Measurements from ENCODE around the gene MEGF8.

MEGF8 gene

GRCh38 chr19:42348211-42348610 is 22.8 kb downstream of the MEGF8 start:
- DNase-seq (ENCODE audit: low spot score in 2 of 2) (no peak), ATAC-seq (no peak)
- Mint-ChIP-seq H3K27ac (no peak overlapping the region), H3K9me3 (no peaks in the 10 kb centered on the region), H3K4me1 (peaks cover 6% of the 10 kb centered on the region), H3K4me3 (no peak overlapping the region), H3K36me3 (peaks cover 9% of the 10 kb centered on the region)

- Mint-ChIP-seq H3K9me3 (no peaks in the 10 kb centered on the region), H3K36me3 (peaks cover 11% of the 10 kb centered on the region), H3K4me1 (peaks cover 6% of the 10 kb centered on the region), H3K4me3 (no peak overlapping the region), H3K27ac (no peak overlapping the region)
- no peak for DNase-seq (ENCODE audit: low spot score in 2 of 2)
- no peak for ATAC-seq
Observed at GRCh38 chr19:42349378-42350107, 24.1 kb downstream of the MEGF8 start.

GRCh38 chr19:42350417-42350816 is 25.0 kb downstream of the MEGF8 start:
- no peak for ATAC-seq
- Mint-ChIP-seq H3K9me3 (no peaks in the 10 kb centered on the region), H3K27ac (no peak overlapping the region), H3K4me1 (peaks cover 6% of the 10 kb centered on the region), H3K36me3 (peaks cover 6% of the 10 kb centered on the region), H3K4me3 (no peak overlapping the region)
- DNase-seq (ENCODE audit: low spot score in 2 of 2), result no peak

GRCh38 chr19:42351079-42351735 is 25.8 kb downstream of the MEGF8 start:
- no peak for DNase-seq (ENCODE audit: low spot score in 2 of 2)
- peak overlapping the region; percentile 13 for H3K27ac Mint-ChIP-seq
- peaks cover 6% of the 10 kb centered on the region for H3K36me3 Mint-ChIP-seq
- ATAC-seq, result no peak
- no peak overlapping the region for H3K4me3 Mint-ChIP-seq
- H3K9me3 Mint-ChIP-seq, result no peaks in the 10 kb centered on the region
- peaks cover 6% of the 10 kb centered on the region for H3K4me1 Mint-ChIP-seq

GRCh38 chr19:42352301-42353259 is 27.1 kb downstream of the MEGF8 start:
- H3K4me1 Mint-ChIP-seq, result peaks cover 6% of the 10 kb centered on the region
- no peak for DNase-seq (ENCODE audit: low spot score in 2 of 2)
- H3K4me3 Mint-ChIP-seq, result no peak overlapping the region
- peaks cover 8% of the 10 kb centered on the region for H3K36me3 Mint-ChIP-seq
- H3K9me3 Mint-ChIP-seq, result no peaks in the 10 kb centered on the region
- peak overlapping the region; percentile 13 for H3K27ac Mint-ChIP-seq
- peak; percentile 67 for ATAC-seq

GRCh38 chr19:42353341-42354015 is 28.0 kb downstream of the MEGF8 start:
- H3K4me3 Mint-ChIP-seq, result no peak overlapping the region
- no peak for ATAC-seq
- DNase-seq (ENCODE audit: low spot score in 2 of 2), result no peak
- no peaks in the 10 kb centered on the region for H3K9me3 Mint-ChIP-seq
- peaks cover 12% of the 10 kb centered on the region for H3K36me3 Mint-ChIP-seq
- peaks cover 6% of the 10 kb centered on the region for H3K4me1 Mint-ChIP-seq
- H3K27ac Mint-ChIP-seq, result no peak overlapping the region

GRCh38 chr19:42355896-42356295 is 30.5 kb downstream of the MEGF8 start:
- no peaks in the 10 kb centered on the region for H3K9me3 Mint-ChIP-seq
- no peak for DNase-seq (ENCODE audit: low spot score in 2 of 2)
- peaks cover 12% of the 10 kb centered on the region for H3K36me3 Mint-ChIP-seq
- no peak overlapping the region for H3K27ac Mint-ChIP-seq
- peaks cover 6% of the 10 kb centered on the region for H3K4me1 Mint-ChIP-seq
- ATAC-seq, result no peak
- H3K4me3 Mint-ChIP-seq, result no peak overlapping the region

- no peak for DNase-seq (ENCODE audit: low spot score in 2 of 2)
- Mint-ChIP-seq H3K9me3 (no peaks in the 10 kb centered on the region), H3K4me1 (peaks cover 5% of the 10 kb centered on the region), H3K36me3 (peaks cover 12% of the 10 kb centered on the region), H3K27ac (no peak overlapping the region), H3K4me3 (no peak overlapping the region)
- no peak for ATAC-seq
Observed at GRCh38 chr19:42356686-42357085, 31.3 kb downstream of the MEGF8 start.

GRCh38 chr19:42357290-42357689 is 31.9 kb downstream of the MEGF8 start:
- Mint-ChIP-seq H3K9me3 (no peaks in the 10 kb centered on the region), H3K4me3 (no peak overlapping the region), H3K4me1 (no peaks in the 10 kb centered on the region), H3K36me3 (peaks cover 12% of the 10 kb centered on the region), H3K27ac (peak overlapping the region; percentile 82)
- DNase-seq (ENCODE audit: low spot score in 2 of 2) (no peak), ATAC-seq (no peak)

- H3K36me3 Mint-ChIP-seq, result peaks cover 11% of the 10 kb centered on the region
- no peak for ATAC-seq
- no peaks in the 10 kb centered on the region for H3K4me1 Mint-ChIP-seq
- H3K4me3 Mint-ChIP-seq, result no peak overlapping the region
- H3K27ac Mint-ChIP-seq, result peak overlapping the region; percentile 68
- no peak for DNase-seq (ENCODE audit: low spot score in 2 of 2)
- H3K9me3 Mint-ChIP-seq, result no peaks in the 10 kb centered on the region
Observed at GRCh38 chr19:42360787-42361544, 35.5 kb downstream of the MEGF8 start.

GRCh38 chr19:42361545-42361910 is 36.1 kb downstream of the MEGF8 start:
- peaks cover 11% of the 10 kb centered on the region for H3K36me3 Mint-ChIP-seq

GRCh38 chr19:42362342-42362741 is 36.9 kb downstream of the MEGF8 start:
- H3K9me3 Mint-ChIP-seq, result no peaks in the 10 kb centered on the region
- peaks cover 11% of the 10 kb centered on the region for H3K36me3 Mint-ChIP-seq
- H3K4me1 Mint-ChIP-seq, result no peaks in the 10 kb centered on the region
- ATAC-seq (no peak), DNase-seq (ENCODE audit: low spot score in 2 of 2) (no peak)
- H3K27ac Mint-ChIP-seq, result no peak overlapping the region
- H3K4me3 Mint-ChIP-seq, result no peak overlapping the region

More at GRCh38 chr19:42361545-42361910, 36.1 kb downstream of the MEGF8 start:
- H3K4me1 Mint-ChIP-seq, result no peaks in the 10 kb centered on the region
- no peak overlapping the region for H3K4me3 Mint-ChIP-seq
- H3K9me3 Mint-ChIP-seq, result no peaks in the 10 kb centered on the region
- peak overlapping the region; percentile 68 for H3K27ac Mint-ChIP-seq
- DNase-seq (ENCODE audit: low spot score in 2 of 2) (no peak), ATAC-seq (no peak)

- Mint-ChIP-seq H3K27ac (no peak overlapping the region), H3K9me3 (no peaks in the 10 kb centered on the region), H3K4me1 (no peaks in the 10 kb centered on the region), H3K36me3 (peaks cover 5% of the 10 kb centered on the region), H3K4me3 (no peak overlapping the region)
- ATAC-seq (no peak), DNase-seq (ENCODE audit: low spot score in 2 of 2) (no peak)
Observed at GRCh38 chr19:42362891-42363440, 37.5 kb downstream of the MEGF8 start.

GRCh38 chr19:42363614-42364346 is 38.3 kb downstream of the MEGF8 start:
- no peak overlapping the region for H3K27ac Mint-ChIP-seq
- H3K4me1 Mint-ChIP-seq, result no peaks in the 10 kb centered on the region
- no peak for ATAC-seq
- no peak for DNase-seq (ENCODE audit: low spot score in 2 of 2)
- peaks cover 5% of the 10 kb centered on the region for H3K36me3 Mint-ChIP-seq
- no peaks in the 10 kb centered on the region for H3K9me3 Mint-ChIP-seq
- no peak overlapping the region for H3K4me3 Mint-ChIP-seq
